ENCODE measurements around the gene WDFY4. TPM values are rescaled to one million over a fixed set of nuclear protein-coding genes. Genes with fewer than 3 reads are reported as not detected.

Gene WDFY4
- total RNA-seq, 1 donor from 2014 or later, result 2.6 TPM

GRCh38 chr10:48802611-48803071 is 118.0 kb downstream of the WDFY4 start:
- H3K4me1 ChIP-seq (ENCODE audit: control insufficient read depth in 3 of 3, insufficient read depth in 3 of 3, low read length in 3 of 3), result peaks cover 0 to 10% (median 4%) of the 10 kb centered on the region in 3 donors
- no peak overlapping the region for H3K9ac ChIP-seq (ENCODE audit: low read depth in 1 of 3, low read length in 3 of 3)
- no peaks in the 10 kb centered on the region for H3K36me3 ChIP-seq (ENCODE audit: control insufficient read depth in 3 of 3, insufficient read depth in 3 of 3, low read length in 3 of 3)
- no peaks in the 10 kb centered on the region for H3K9me3 ChIP-seq (ENCODE audit: control insufficient read depth in 3 of 3, low read length in 3 of 3)
- no peak overlapping the region for H3K4me3 ChIP-seq (ENCODE audit: low read length in 3 of 3)
- H3K27ac ChIP-seq (ENCODE audit: low read depth, low read length), result no peak overlapping the region
- H3K27me3 ChIP-seq (ENCODE audit: control insufficient read depth in 3 of 3, insufficient read depth in 3 of 3, low read length in 3 of 3), result no peaks in the 10 kb centered on the region

- no peaks in the 10 kb centered on the region for H3K9me3 ChIP-seq (ENCODE audit: control insufficient read depth in 3 of 3, low read length in 3 of 3)
- no peaks in the 10 kb centered on the region for H3K36me3 ChIP-seq (ENCODE audit: control insufficient read depth in 3 of 3, insufficient read depth in 3 of 3, low read length in 3 of 3)
- H3K27me3 ChIP-seq (ENCODE audit: control insufficient read depth in 3 of 3, insufficient read depth in 3 of 3, low read length in 3 of 3), result no peaks in the 10 kb centered on the region
- peak overlapping the region; percentile 36 for H3K27ac ChIP-seq (ENCODE audit: low read depth, low read length)
- no peak overlapping the region for H3K9ac ChIP-seq (ENCODE audit: low read depth in 1 of 3, low read length in 3 of 3)
- H3K4me1 ChIP-seq (ENCODE audit: control insufficient read depth in 3 of 3, insufficient read depth in 3 of 3, low read length in 3 of 3), result peaks cover 0 to 10% (median 4%) of the 10 kb centered on the region in 3 donors
- no peak overlapping the region for H3K4me3 ChIP-seq (ENCODE audit: low read length in 3 of 3)
Measured at GRCh38 chr10:48803801-48804584, 119.3 kb downstream of the WDFY4 start.

GRCh38 chr10:48804740-48805182 is 120.1 kb downstream of the WDFY4 start:
- no peaks in the 10 kb centered on the region for H3K27me3 ChIP-seq (ENCODE audit: control insufficient read depth in 3 of 3, insufficient read depth in 3 of 3, low read length in 3 of 3)
- peak overlapping the region; percentile 36 for H3K27ac ChIP-seq (ENCODE audit: low read depth, low read length)
- H3K4me1 ChIP-seq (ENCODE audit: control insufficient read depth in 3 of 3, insufficient read depth in 3 of 3, low read length in 3 of 3), result peaks cover 0 to 10% (median 4%) of the 10 kb centered on the region in 3 donors
- no peaks in the 10 kb centered on the region for H3K9me3 ChIP-seq (ENCODE audit: control insufficient read depth in 3 of 3, low read length in 3 of 3)
- no peaks in the 10 kb centered on the region for H3K36me3 ChIP-seq (ENCODE audit: control insufficient read depth in 3 of 3, insufficient read depth in 3 of 3, low read length in 3 of 3)
- no peak overlapping the region for H3K4me3 ChIP-seq (ENCODE audit: low read length in 3 of 3)
- no peak overlapping the region for H3K9ac ChIP-seq (ENCODE audit: low read depth in 1 of 3, low read length in 3 of 3)

GRCh38 chr10:48805411-48805810 is 120.7 kb downstream of the WDFY4 start:
- H3K27me3 ChIP-seq (ENCODE audit: control insufficient read depth in 3 of 3, insufficient read depth in 3 of 3, low read length in 3 of 3), result no peaks in the 10 kb centered on the region
- H3K4me1 ChIP-seq (ENCODE audit: control insufficient read depth in 3 of 3, insufficient read depth in 3 of 3, low read length in 3 of 3), result peaks cover 0 to 10% (median 4%) of the 10 kb centered on the region in 3 donors
- no peaks in the 10 kb centered on the region for H3K9me3 ChIP-seq (ENCODE audit: control insufficient read depth in 3 of 3, low read length in 3 of 3)
- H3K4me3 ChIP-seq (ENCODE audit: low read length in 3 of 3), result no peak overlapping the region
- no peaks in the 10 kb centered on the region for H3K36me3 ChIP-seq (ENCODE audit: control insufficient read depth in 3 of 3, insufficient read depth in 3 of 3, low read length in 3 of 3)
- H3K9ac ChIP-seq (ENCODE audit: low read depth in 1 of 3, low read length in 3 of 3), result no peak overlapping the region
- H3K27ac ChIP-seq (ENCODE audit: low read depth, low read length), result peak overlapping the region; percentile 37

GRCh38 chr10:48805848-48806247 is 121.2 kb downstream of the WDFY4 start:
- Histone ChIP-seq H3K27ac (ENCODE audit: low read depth, low read length) (peak overlapping the region; percentile 37), H3K4me1 (ENCODE audit: control insufficient read depth in 3 of 3, insufficient read depth in 3 of 3, low read length in 3 of 3) (peaks cover 0 to 10% (median 4%) of the 10 kb centered on the region in 3 donors), H3K9me3 (ENCODE audit: control insufficient read depth in 3 of 3, low read length in 3 of 3) (no peaks in the 10 kb centered on the region), H3K36me3 (ENCODE audit: control insufficient read depth in 3 of 3, insufficient read depth in 3 of 3, low read length in 3 of 3) (no peaks in the 10 kb centered on the region), H3K9ac (ENCODE audit: low read depth in 1 of 3, low read length in 3 of 3) (no peak overlapping the region), H3K4me3 (ENCODE audit: low read length in 3 of 3) (no peak overlapping the region), H3K27me3 (ENCODE audit: control insufficient read depth in 3 of 3, insufficient read depth in 3 of 3, low read length in 3 of 3) (no peaks in the 10 kb centered on the region)

GRCh38 chr10:48806342-48806741 is 121.7 kb downstream of the WDFY4 start:
- H3K4me1 ChIP-seq (ENCODE audit: control insufficient read depth in 3 of 3, insufficient read depth in 3 of 3, low read length in 3 of 3), result peaks cover 0 to 7% (median 4%) of the 10 kb centered on the region in 3 donors

GRCh38 chr10:48807791-48808470 is 123.3 kb downstream of the WDFY4 start:
- Histone ChIP-seq H3K4me1 (ENCODE audit: control insufficient read depth in 3 of 3, insufficient read depth in 3 of 3, low read length in 3 of 3) (peaks cover 0 to 6% (median 4%) of the 10 kb centered on the region in 3 donors), H3K36me3 (ENCODE audit: control insufficient read depth in 3 of 3, insufficient read depth in 3 of 3, low read length in 3 of 3) (no peaks in the 10 kb centered on the region), H3K9ac (ENCODE audit: low read depth in 1 of 3, low read length in 3 of 3) (no peak overlapping the region), H3K27me3 (ENCODE audit: control insufficient read depth in 3 of 3, insufficient read depth in 3 of 3, low read length in 3 of 3) (no peaks in the 10 kb centered on the region), H3K4me3 (ENCODE audit: low read length in 3 of 3) (no peak overlapping the region), H3K9me3 (ENCODE audit: control insufficient read depth in 3 of 3, low read length in 3 of 3) (no peaks in the 10 kb centered on the region), H3K27ac (ENCODE audit: low read depth, low read length) (peak overlapping the region; percentile 5)

More at GRCh38 chr10:48806342-48806741, 121.7 kb downstream of the WDFY4 start:
- Histone ChIP-seq H3K27me3 (ENCODE audit: control insufficient read depth in 3 of 3, insufficient read depth in 3 of 3, low read length in 3 of 3) (no peaks in the 10 kb centered on the region), H3K9me3 (ENCODE audit: control insufficient read depth in 3 of 3, low read length in 3 of 3) (no peaks in the 10 kb centered on the region), H3K27ac (ENCODE audit: low read depth, low read length) (peak overlapping the region; percentile 30), H3K36me3 (ENCODE audit: control insufficient read depth in 3 of 3, insufficient read depth in 3 of 3, low read length in 3 of 3) (no peaks in the 10 kb centered on the region), H3K9ac (ENCODE audit: low read depth in 1 of 3, low read length in 3 of 3) (no peak overlapping the region), H3K4me3 (ENCODE audit: low read length in 3 of 3) (no peak overlapping the region)

- Histone ChIP-seq H3K27ac (ENCODE audit: low read depth, low read length) (no peak overlapping the region), H3K27me3 (ENCODE audit: control insufficient read depth in 3 of 3, insufficient read depth in 3 of 3, low read length in 3 of 3) (no peaks in the 10 kb centered on the region), H3K9ac (ENCODE audit: low read depth in 1 of 3, low read length in 3 of 3) (no peak overlapping the region), H3K36me3 (ENCODE audit: control insufficient read depth in 3 of 3, insufficient read depth in 3 of 3, low read length in 3 of 3) (no peaks in the 10 kb centered on the region), H3K4me1 (ENCODE audit: control insufficient read depth in 3 of 3, insufficient read depth in 3 of 3, low read length in 3 of 3) (peaks cover 3 to 10% (median 8%) of the 10 kb centered on the region in 3 donors), H3K4me3 (ENCODE audit: low read length in 3 of 3) (no peak overlapping the region), H3K9me3 (ENCODE audit: control insufficient read depth in 3 of 3, low read length in 3 of 3) (no peaks in the 10 kb centered on the region)
Measured at GRCh38 chr10:48809261-48809660, 124.6 kb downstream of the WDFY4 start.

GRCh38 chr10:48811461-48811860 is 126.8 kb downstream of the WDFY4 start:
- H3K27ac ChIP-seq (ENCODE audit: low read depth, low read length), result no peak overlapping the region
- no peak overlapping the region for H3K4me3 ChIP-seq (ENCODE audit: low read length in 3 of 3)
- no peaks in the 10 kb centered on the region for H3K27me3 ChIP-seq (ENCODE audit: control insufficient read depth in 3 of 3, insufficient read depth in 3 of 3, low read length in 3 of 3)
- H3K9me3 ChIP-seq (ENCODE audit: control insufficient read depth in 3 of 3, low read length in 3 of 3), result no peaks in the 10 kb centered on the region
- peaks cover 3 to 7% (median 3%) of the 10 kb centered on the region in 3 donors for H3K4me1 ChIP-seq (ENCODE audit: control insufficient read depth in 3 of 3, insufficient read depth in 3 of 3, low read length in 3 of 3)
- no peaks in the 10 kb centered on the region for H3K36me3 ChIP-seq (ENCODE audit: control insufficient read depth in 3 of 3, insufficient read depth in 3 of 3, low read length in 3 of 3)
- no peak overlapping the region for H3K9ac ChIP-seq (ENCODE audit: low read depth in 1 of 3, low read length in 3 of 3)

GRCh38 chr10:48811917-48812316 is 127.2 kb downstream of the WDFY4 start:
- no peak overlapping the region for H3K27ac ChIP-seq (ENCODE audit: low read depth, low read length)
- no peaks in the 10 kb centered on the region for H3K27me3 ChIP-seq (ENCODE audit: control insufficient read depth in 3 of 3, insufficient read depth in 3 of 3, low read length in 3 of 3)
- no peak overlapping the region for H3K4me3 ChIP-seq (ENCODE audit: low read length in 3 of 3)
- H3K36me3 ChIP-seq (ENCODE audit: control insufficient read depth in 3 of 3, insufficient read depth in 3 of 3, low read length in 3 of 3), result no peaks in the 10 kb centered on the region
- H3K9ac ChIP-seq (ENCODE audit: low read depth in 1 of 3, low read length in 3 of 3), result no peak overlapping the region
- H3K4me1 ChIP-seq (ENCODE audit: control insufficient read depth in 3 of 3, insufficient read depth in 3 of 3, low read length in 3 of 3), result peaks cover 3 to 7% (median 3%) of the 10 kb centered on the region in 3 donors
- no peaks in the 10 kb centered on the region for H3K9me3 ChIP-seq (ENCODE audit: control insufficient read depth in 3 of 3, low read length in 3 of 3)

Data from skeletal muscle tissue (tissue), 4 donors.